ENCODE data around the gene GINS3. TPM values are rescaled to one million over a fixed set of nuclear protein-coding genes. Genes with fewer than 3 reads are reported as not detected.

The GINS3 gene
- total and polyA plus RNA-seq, 4 donors, result 0.76 to 5.9 (median 1.2) TPM

GRCh38 chr16:58444265-58444664, 52.0 kb downstream of the GINS3 start:
- Histone ChIP-seq H3K27me3 (ENCODE audit: control insufficient read depth in 4 of 4, insufficient read depth in 4 of 4, low read length in 3 of 4) (peaks cover 0 to 4% (median 0%) of the 10 kb centered on the region in 4 donors), H3K36me3 (ENCODE audit: control insufficient read depth in 4 of 4, insufficient read depth in 3 of 4, low read depth in 1 of 4, low read length in 3 of 4) (no peaks in the 10 kb centered on the region), H3K9me3 (ENCODE audit: control insufficient read depth in 4 of 4, low read length in 3 of 4) (no peaks in the 10 kb centered on the region), H3K9ac (ENCODE audit: low read depth in 1 of 2, low read length in 2 of 2) (no peak overlapping the region), H3K27ac (ENCODE audit: low read depth in 1 of 2, low read length in 2 of 2) (no peak overlapping the region), H3K4me3 (ENCODE audit: low read depth in 1 of 3, low read length in 3 of 3) (no peak overlapping the region), H3K4me1 (ENCODE audit: control insufficient read depth in 4 of 4, insufficient read depth in 4 of 4, low read length in 3 of 4) (no peaks in the 10 kb centered on the region)
- DNase-seq (ENCODE audit: low spot score), result no peak
- TF ChIP-seq GABPA (IDR thresholded peaks at IDR 0.05 in 1 of 2, conservative IDR thresholded peaks at IDR 0.05 in 1 of 2) (no peak), RAD21 (IDR thresholded peaks at IDR 0.05) (no peak), RXRA (IDR thresholded peaks at IDR 0.05) (no peak), SP1 (IDR thresholded peaks at IDR 0.05) (no peak), FOXA1 (IDR thresholded peaks at IDR 0.05) (no peak), HNF4A (conservative IDR thresholded peaks at IDR 0.05) (no peak)
- 90% methylated on average over 2 of the region's 2 CpGs for WGBS

GRCh38 chr16:58448890-58449289, 56.6 kb downstream of the GINS3 start:
- no peaks in the 10 kb centered on the region for H3K4me1 ChIP-seq (ENCODE audit: control insufficient read depth in 4 of 4, insufficient read depth in 4 of 4, low read length in 3 of 4)
- H3K9ac ChIP-seq (ENCODE audit: low read depth in 1 of 2, low read length in 2 of 2), result no peak overlapping the region
- peaks cover 0 to 2% (median under 1%) of the 10 kb centered on the region in 4 donors for H3K27me3 ChIP-seq (ENCODE audit: control insufficient read depth in 4 of 4, insufficient read depth in 4 of 4, low read length in 3 of 4)
- no peak overlapping the region for H3K27ac ChIP-seq (ENCODE audit: low read depth in 1 of 2, low read length in 2 of 2)
- no peak overlapping the region for H3K4me3 ChIP-seq (ENCODE audit: low read depth in 1 of 3, low read length in 3 of 3)
- DNase-seq (ENCODE audit: low spot score), result no peak
- no peaks in the 10 kb centered on the region for H3K9me3 ChIP-seq (ENCODE audit: control insufficient read depth in 4 of 4, low read length in 3 of 4)
- no peak for TF ChIP-seq JUND (IDR thresholded peaks at IDR 0.05)
- TF ChIP-seq CTCF (IDR thresholded peaks at IDR 0.05; ENCODE audit: low read depth, low read length, missing input control), result no peak
- no peak for TF ChIP-seq ZBTB33 (IDR thresholded peaks at IDR 0.05)
- no peak for TF ChIP-seq ATF3 (IDR thresholded peaks at IDR 0.05)
- no peak for TF ChIP-seq FOXA2 (IDR thresholded peaks at IDR 0.05)
- no peak for TF ChIP-seq RAD21 (IDR thresholded peaks at IDR 0.05)
- TF ChIP-seq HNF4A (conservative IDR thresholded peaks at IDR 0.05), result no peak
- WGBS, result 62% methylated on average over 2 of the region's 2 CpGs
- no peaks in the 10 kb centered on the region for H3K36me3 ChIP-seq (ENCODE audit: control insufficient read depth in 4 of 4, insufficient read depth in 3 of 4, low read depth in 1 of 4, low read length in 3 of 4)

DNA sequence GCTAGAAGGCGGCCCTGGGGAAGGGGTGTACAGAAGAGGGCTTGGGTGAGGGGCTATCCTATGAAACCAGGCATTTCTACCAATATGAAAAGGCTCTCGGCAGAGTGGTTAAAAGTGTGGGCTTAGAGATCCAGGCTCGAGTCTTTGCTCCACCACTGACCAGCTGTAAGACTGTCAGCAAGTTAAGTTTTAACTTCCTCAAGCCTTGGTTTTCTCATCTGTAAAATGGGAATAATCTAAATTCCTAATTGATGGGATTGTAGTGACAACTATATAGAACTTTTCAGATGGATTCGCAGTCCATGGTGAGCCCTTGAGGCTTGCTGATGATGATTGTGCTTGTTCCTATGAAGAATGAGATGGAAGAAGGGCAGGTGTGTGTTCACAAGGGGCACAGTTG, 57.0 kb downstream of the GINS3 start:
- TF ChIP-seq JUND (IDR thresholded peaks at IDR 0.05) (no peak), HNF4A (conservative IDR thresholded peaks at IDR 0.05) (no peak), HNF4G (IDR thresholded peaks at IDR 0.05) (no peak), MAX (IDR thresholded peaks at IDR 0.05) (no peak), FOXA2 (IDR thresholded peaks at IDR 0.05) (no peak), SP1 (IDR thresholded peaks at IDR 0.05) (no peak), ZBTB33 (IDR thresholded peaks at IDR 0.05) (no peak)
- H3K4me1 ChIP-seq (ENCODE audit: control insufficient read depth in 4 of 4, insufficient read depth in 4 of 4, low read length in 3 of 4), result no peaks in the 10 kb centered on the region
- no peaks in the 10 kb centered on the region for H3K36me3 ChIP-seq (ENCODE audit: control insufficient read depth in 4 of 4, insufficient read depth in 3 of 4, low read depth in 1 of 4, low read length in 3 of 4)
- no peak for DNase-seq (ENCODE audit: low spot score)
- H3K9ac ChIP-seq (ENCODE audit: low read depth in 1 of 2, low read length in 2 of 2), result no peak overlapping the region
- H3K9me3 ChIP-seq (ENCODE audit: control insufficient read depth in 4 of 4, low read length in 3 of 4), result no peaks in the 10 kb centered on the region
- WGBS, result 83% methylated on average over 4 of the region's 4 CpGs
- no peak overlapping the region for H3K4me3 ChIP-seq (ENCODE audit: low read depth in 1 of 3, low read length in 3 of 3)
- no peak overlapping the region for H3K27ac ChIP-seq (ENCODE audit: low read depth in 1 of 2, low read length in 2 of 2)
- peaks cover 0 to 2% (median 0%) of the 10 kb centered on the region in 4 donors for H3K27me3 ChIP-seq (ENCODE audit: control insufficient read depth in 4 of 4, insufficient read depth in 4 of 4, low read length in 3 of 4)
